IgD-negative memory B cell (primary cell): ENCODE results near the gene PMEPA1. TPM values are rescaled to one million over a fixed set of nuclear protein-coding genes. Genes with fewer than 3 reads are reported as not detected.
A peak's percentile ranks its signal among the peaks of the same experiment; 100 is the strongest.

Source experiments
- H3K27ac Mint-ChIP-seq, 3 donors: one replicate each; pipeline ENCODE4 v1.8.0; 2020 to 2022; ENCODE audit warnings: mild to moderate bottlenecking in 3 of 3, mixed read lengths in 3 of 3, moderate library complexity in 1 of 3
- H3K27me3 Mint-ChIP-seq: one replicate; pipeline ENCODE4 v1.8.0; 2021; ENCODE audit warnings: mixed read lengths
- H3K36me3 Mint-ChIP-seq: one replicate; pipeline ENCODE4 v1.8.0; 2020; ENCODE audit warnings: mild to moderate bottlenecking, mixed read lengths
- H3K4me1 Mint-ChIP-seq, 3 donors: one replicate each; pipeline ENCODE4 v1.8.0; 2020 to 2022; ENCODE audit warnings: mixed read lengths in 3 of 3, mild to moderate bottlenecking in 1 of 3
- H3K4me3 Mint-ChIP-seq, 4 donors: one replicate each; pipeline ENCODE4 v1.8.0; 2020 to 2022; ENCODE audit warnings: mild to moderate bottlenecking in 4 of 4, mixed read lengths in 4 of 4, moderate library complexity in 3 of 4
- H3K9me3 Mint-ChIP-seq, 3 donors: one replicate each; pipeline ENCODE4 v1.8.0; 2020 to 2021; ENCODE audit warnings: mixed read lengths in 3 of 3, mild to moderate bottlenecking in 1 of 3
- polyA plus RNA-seq: library from polyadenylated mRNA; unstranded; fragments of 300-500 nt; fragmentation: Illumina TruSeq; gene quantifications from one replicate; pipeline ENCODE4 v1.2.3, GENCODE V29; 2021

PMEPA1 gene
- polyA plus RNA-seq, 1 donor from 2014 or later = 7.0 TPM

DNA sequence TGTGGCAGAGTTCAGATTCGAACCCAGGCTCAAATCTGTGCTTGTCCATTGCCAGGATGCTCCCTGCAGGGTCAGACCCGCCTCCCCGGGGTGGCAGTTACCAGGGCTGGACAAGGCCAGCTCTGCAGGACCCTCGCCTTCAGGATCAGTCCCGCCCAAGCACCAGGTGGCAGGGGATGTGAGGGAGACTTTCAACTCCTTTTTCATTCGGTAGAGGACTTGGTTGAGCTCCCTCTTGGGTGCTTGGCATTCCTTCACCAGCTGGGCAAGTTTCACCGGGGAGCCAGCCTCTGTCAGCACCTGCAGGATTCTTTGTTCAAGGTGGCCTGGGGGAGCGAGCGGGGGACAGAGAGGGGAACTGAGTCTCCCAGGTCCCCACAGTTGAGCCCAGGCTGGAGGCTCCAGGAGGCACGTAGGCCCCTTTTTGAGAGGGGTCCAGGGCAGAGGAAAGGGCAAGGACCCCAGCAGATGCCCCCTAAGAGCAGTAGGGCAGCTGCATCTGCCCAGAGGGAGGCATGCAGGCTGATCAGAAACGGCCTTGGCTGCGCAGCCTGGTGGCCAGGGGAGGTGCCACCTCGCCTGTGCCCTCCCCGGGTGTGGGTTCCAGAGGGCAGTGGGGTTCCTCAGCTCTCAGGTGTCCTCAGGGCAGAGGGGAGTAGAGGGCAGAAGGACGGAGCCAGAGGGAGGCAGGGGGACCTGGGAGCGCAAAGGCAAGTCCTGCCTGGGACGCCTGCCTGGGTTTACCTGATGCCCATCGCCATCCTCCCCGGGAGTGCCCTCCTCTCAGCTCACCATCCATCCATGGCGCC lies 93.5 kb downstream of the PMEPA1 start:
- Mint-ChIP-seq H3K4me1 (peaks cover 27 to 36% (median 32%) of the 10 kb centered on the region in 3 donors), H3K9me3 (no peaks in the 10 kb centered on the region), H3K36me3 (no peaks in the 10 kb centered on the region), H3K27me3 (no peaks in the 10 kb centered on the region), H3K4me3 (no peak overlapping the region), H3K27ac (peak overlapping the region in 2 of 3 donors; percentile 74 to 94)

DNA sequence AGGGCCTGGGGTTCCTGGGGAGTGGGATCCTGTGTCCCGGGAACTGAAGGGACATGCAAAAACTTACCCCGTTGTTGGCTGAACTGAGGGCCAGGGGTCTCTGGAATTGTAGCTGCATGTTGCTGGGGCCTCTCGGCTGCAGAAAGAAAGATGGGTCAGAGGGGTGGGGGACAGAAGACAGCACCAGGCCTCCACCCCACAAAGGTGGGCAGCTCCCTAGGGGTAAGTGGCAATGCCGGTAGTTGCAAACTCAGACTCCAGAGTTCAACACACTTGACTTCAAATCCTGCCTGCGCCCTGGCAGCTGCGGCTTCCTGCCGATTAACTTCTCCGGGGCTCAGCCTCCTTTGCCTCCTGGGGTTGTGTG lies 94.4 kb downstream of the PMEPA1 start:
- peak overlapping the region in 1 of 3 donors; percentile 74 for H3K27ac Mint-ChIP-seq
- no peaks in the 10 kb centered on the region for H3K9me3 Mint-ChIP-seq
- H3K36me3 Mint-ChIP-seq = no peaks in the 10 kb centered on the region
- H3K4me1 Mint-ChIP-seq = peaks cover 23 to 32% (median 24%) of the 10 kb centered on the region in 3 donors
- no peaks in the 10 kb centered on the region for H3K27me3 Mint-ChIP-seq
- peak overlapping the region in 2 of 4 donors; percentile 17 to 39 for H3K4me3 Mint-ChIP-seq

DNA sequence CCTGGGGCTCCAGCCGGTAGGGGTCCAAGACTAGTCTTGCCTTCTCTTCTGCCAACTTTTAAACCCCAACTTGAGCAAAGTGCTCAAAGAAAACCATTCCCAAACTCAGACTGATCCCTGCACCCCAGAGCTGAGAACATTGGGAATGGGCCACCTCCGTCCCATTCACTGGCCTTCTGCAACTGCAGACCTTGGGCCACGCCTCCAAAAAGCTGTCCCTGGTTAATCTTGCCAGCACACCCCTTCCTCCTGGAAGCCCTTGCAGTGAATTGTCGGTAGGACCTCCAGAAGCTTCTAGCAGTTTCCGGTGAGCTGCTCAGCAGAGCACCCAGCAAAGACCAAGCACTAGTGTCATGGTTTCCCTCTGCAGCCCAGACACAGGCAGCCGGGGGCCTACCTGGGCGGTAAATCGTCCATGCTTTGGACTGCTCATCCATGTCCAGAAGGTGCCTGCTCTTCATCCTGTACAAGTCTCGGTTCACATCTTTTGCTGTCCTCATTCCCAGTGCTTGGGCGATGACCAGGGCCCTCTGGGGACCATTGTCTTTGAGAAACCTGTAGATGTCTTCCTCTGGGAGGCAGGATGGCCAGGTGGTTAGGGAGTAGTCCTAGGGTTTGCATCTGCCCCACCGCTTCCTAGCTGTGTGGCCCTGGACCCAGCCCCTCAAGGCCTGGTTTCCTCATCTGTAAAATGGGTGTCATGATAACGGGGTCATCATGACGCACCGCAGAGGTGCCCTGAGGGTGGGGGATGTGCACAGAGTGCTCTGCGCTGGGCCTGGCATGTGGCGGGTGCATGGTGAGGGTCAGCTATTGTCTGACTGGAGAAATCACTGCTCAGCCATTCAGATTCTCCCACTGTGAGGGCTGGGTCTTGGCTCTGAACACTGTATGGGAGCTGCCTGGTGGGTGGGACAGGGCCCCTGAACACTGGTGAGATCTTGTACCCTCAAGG lies 95.0 kb downstream of the PMEPA1 start:
- Mint-ChIP-seq H3K27ac (peak overlapping the region in 1 of 3 donors; percentile 74), H3K4me1 (peaks cover 21 to 33% (median 22%) of the 10 kb centered on the region in 3 donors), H3K4me3 (peak overlapping the region in 1 of 4 donors; percentile 17), H3K36me3 (peaks cover 1% of the 10 kb centered on the region), H3K9me3 (no peaks in the 10 kb centered on the region), H3K27me3 (no peaks in the 10 kb centered on the region)

DNA sequence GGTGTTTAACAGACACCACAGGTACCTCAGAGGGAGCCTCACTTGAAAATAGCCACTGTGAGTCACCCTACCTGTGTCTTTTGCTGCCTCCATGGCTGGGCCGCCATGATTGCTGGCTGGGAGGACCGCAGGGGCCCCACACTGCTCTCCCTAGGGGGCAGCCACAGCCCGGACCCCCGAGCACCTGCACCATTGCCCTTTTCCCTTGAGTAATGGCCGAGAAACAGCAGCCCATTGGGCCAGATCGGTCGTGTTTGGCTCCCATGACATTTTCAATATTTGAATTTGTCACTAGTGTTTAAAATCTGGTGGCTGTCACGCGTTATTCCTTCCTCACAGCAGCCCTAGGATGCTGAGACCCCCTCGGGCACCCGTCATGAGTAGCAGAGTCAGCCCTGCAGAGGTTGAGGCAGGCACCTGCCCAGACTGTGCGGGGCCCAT lies 96.3 kb downstream of the PMEPA1 start:
- H3K36me3 Mint-ChIP-seq = peaks cover 5% of the 10 kb centered on the region
- H3K27me3 Mint-ChIP-seq = no peaks in the 10 kb centered on the region
- H3K27ac Mint-ChIP-seq = no peak overlapping the region
- no peaks in the 10 kb centered on the region for H3K9me3 Mint-ChIP-seq
- H3K4me3 Mint-ChIP-seq = no peak overlapping the region
- H3K4me1 Mint-ChIP-seq = peaks cover 18 to 30% (median 23%) of the 10 kb centered on the region in 3 donors

DNA sequence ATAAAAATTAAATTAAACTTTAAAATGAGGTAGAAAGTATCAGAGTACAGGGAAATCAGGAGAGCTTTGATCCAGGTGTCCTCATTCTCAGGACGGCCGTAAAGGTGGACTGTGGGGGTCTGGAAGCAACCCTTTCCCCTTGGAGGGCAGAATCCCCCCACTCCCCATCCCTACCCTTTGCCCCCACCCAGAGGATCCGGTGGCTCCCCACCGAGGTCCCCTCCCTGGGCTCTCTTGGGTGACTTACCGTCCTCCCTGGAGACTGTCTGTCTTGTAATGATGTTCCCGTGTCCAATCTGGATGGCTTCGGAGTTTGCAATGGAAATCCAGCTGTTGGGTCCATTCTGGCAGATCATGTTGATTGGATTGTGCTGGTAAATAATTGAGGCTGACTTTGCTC lies 96.9 kb downstream of the PMEPA1 start:
- peaks cover 5% of the 10 kb centered on the region for H3K36me3 Mint-ChIP-seq
- no peak overlapping the region for H3K4me3 Mint-ChIP-seq
- H3K9me3 Mint-ChIP-seq = no peaks in the 10 kb centered on the region
- no peaks in the 10 kb centered on the region for H3K27me3 Mint-ChIP-seq
- peaks cover 12 to 24% (median 18%) of the 10 kb centered on the region in 3 donors for H3K4me1 Mint-ChIP-seq
- no peak overlapping the region for H3K27ac Mint-ChIP-seq

DNA sequence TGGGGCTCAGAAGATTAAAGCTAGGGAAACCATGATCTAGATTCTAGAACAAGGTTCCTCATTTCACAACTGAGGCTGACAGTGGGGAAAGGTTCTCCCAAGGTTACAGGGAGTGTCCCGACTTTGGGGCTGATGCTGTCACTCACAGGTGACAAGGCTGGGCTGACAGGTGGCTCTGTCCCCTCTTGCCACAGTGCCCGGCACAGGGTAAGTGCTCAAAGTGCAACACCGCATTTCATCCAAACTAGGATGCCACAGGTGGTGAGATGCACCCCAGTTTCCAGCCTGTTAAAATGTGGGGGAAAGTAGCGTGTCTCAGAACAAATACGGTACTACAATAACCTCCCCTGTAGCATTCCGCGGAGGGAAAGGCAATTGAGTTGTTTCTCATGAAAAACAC lies 97.4 kb downstream of the PMEPA1 start:
- Mint-ChIP-seq H3K4me3 (peak overlapping the region in 1 of 4 donors; percentile 33), H3K27ac (no peak overlapping the region), H3K9me3 (no peaks in the 10 kb centered on the region), H3K4me1 (peaks cover 9 to 26% (median 21%) of the 10 kb centered on the region in 3 donors), H3K27me3 (no peaks in the 10 kb centered on the region), H3K36me3 (peaks cover 5% of the 10 kb centered on the region)

DNA sequence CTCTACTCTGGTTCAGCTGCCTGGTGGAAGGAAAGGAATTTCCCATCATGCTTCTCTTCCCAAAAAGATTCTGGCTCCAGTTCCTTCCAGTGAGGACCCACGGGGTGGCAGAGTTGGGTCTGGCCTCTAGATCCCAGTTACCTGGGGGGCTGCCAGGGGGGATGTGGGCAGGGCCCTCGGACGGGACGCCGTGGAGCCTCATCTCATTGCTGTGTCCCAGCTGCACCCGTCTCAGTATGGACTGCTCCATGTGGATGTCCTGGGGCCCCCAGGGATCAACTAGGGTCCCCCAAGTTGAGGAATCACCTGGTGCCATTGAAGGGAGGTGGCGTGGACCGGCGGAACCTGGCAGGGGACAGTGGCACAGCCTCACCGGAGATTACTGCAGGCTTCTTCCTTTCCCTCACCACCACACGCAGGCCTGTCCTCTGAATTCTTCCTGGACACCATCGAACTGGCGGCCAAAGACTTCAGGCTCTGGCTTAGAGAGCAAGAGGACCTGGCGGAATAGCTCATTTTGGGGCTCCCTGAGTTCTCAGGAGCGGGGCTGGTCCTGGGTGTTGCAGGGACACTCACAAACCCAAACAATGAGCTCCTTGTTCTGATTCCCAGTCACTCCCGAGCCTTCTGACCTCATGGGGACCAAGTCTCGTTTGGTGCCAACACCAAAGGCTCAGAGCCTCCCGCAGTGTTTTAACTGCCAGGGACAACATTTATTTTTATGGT lies 98.1 kb downstream of the PMEPA1 start:
- peaks cover 9% of the 10 kb centered on the region for H3K36me3 Mint-ChIP-seq
- peaks cover 7 to 24% (median 21%) of the 10 kb centered on the region in 3 donors for H3K4me1 Mint-ChIP-seq
- H3K27me3 Mint-ChIP-seq = no peaks in the 10 kb centered on the region
- no peak overlapping the region for H3K27ac Mint-ChIP-seq
- H3K9me3 Mint-ChIP-seq = no peaks in the 10 kb centered on the region
- no peak overlapping the region for H3K4me3 Mint-ChIP-seq

DNA sequence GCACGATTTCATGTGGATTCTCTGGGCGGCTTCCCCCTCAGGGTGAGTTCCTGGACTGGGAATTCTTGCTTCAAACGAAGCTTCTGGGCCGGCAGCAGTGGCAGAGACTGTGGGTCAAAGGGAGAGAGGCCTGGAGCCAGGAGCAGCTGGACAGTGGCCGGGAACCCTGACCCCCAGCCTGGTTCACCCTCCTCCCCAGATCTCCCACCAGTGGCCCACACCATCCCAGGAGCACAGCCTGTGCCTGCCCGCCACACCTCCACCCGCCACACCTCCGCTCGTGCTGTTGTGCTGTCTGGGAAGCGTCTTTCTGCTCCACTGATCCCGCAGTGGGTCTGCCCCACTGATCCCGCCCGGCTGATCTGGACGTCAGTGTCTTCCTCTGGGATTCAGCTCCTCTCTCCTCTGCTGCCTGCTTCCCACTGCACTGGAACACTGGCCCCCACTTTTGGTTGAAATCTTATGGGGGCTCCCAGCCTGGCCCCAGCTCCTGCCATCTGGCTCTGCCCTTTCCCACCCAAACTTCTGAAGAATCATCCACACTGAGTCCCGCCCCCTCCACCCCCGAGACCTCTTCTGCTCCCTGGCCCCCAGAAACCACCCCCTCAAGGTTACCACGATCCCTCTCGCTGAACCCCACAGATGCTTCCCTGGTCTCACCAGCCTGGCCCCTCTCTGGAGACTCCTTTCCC lies 99.4 kb downstream of the PMEPA1 start:
- peaks cover 9% of the 10 kb centered on the region for H3K36me3 Mint-ChIP-seq
- H3K4me3 Mint-ChIP-seq = peak overlapping the region in 2 of 4 donors; percentile 28 to 92
- no peaks in the 10 kb centered on the region for H3K9me3 Mint-ChIP-seq
- H3K27me3 Mint-ChIP-seq = no peaks in the 10 kb centered on the region
- H3K27ac Mint-ChIP-seq = peak overlapping the region in 1 of 3 donors; percentile 94
- peaks cover 10 to 27% (median 26%) of the 10 kb centered on the region in 3 donors for H3K4me1 Mint-ChIP-seq

DNA sequence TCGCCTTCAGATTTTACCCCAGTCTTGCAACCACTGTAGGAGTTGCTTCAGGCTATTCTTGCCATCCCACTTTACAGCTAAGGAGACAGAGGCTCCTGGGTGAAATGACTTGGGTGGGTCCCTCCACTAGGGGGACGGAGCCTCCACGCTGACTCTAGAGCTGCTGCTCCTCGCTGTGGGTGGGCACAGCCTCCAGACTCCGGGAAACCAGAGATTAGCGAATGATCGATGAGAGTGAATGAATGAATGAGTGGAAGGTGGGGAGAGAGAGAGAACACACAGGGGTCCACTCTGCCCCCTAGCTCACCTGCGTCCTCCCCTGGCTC lies 100.0 kb downstream of the PMEPA1 start:
- H3K36me3 Mint-ChIP-seq = peaks cover 9% of the 10 kb centered on the region
- H3K27me3 Mint-ChIP-seq = no peaks in the 10 kb centered on the region
- H3K4me1 Mint-ChIP-seq = peaks cover 10 to 32% (median 28%) of the 10 kb centered on the region in 3 donors
- peak overlapping the region in 2 of 4 donors; percentile 75 to 83 for H3K4me3 Mint-ChIP-seq
- H3K9me3 Mint-ChIP-seq = no peaks in the 10 kb centered on the region
- H3K27ac Mint-ChIP-seq = peak overlapping the region; percentile 5 to 85 (median 20)

DNA sequence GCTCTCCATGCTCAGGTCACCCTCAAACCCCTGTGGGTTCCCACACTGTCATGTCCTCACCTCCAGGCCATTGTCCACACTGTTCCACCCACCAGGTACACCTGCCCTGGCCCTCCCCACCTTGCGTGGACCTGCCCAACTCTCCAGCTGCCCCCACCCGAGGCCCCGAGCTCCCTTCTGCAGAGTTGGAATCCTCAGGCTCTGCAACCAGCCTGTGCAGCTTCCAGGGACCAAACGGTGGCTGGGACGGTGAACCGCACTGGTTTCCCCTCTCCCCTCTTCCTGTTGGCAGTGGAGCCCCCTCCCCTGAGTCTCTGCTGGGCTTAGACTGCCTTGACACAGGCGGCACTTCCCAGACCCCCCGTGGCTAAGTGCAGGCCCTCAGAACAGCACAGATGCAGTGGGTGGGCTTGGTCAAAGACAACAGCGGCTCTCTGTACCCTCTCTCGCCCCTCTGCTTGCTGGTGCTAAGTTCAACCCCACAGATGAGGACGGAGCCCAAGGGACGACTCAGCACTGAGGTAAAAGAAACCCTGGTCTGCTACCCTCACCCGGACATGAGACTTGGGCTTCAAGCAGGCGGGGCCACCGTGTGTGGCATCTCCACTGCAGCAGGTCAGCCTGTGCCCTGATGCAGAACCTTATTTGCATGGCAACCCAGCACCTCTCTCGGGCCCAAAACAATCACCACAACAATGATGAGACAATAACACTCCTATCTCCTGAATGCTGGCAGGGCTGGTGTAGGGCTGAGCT lies 100.6 kb downstream of the PMEPA1 start:
- H3K36me3 Mint-ChIP-seq = peaks cover 10% of the 10 kb centered on the region
- H3K9me3 Mint-ChIP-seq = no peaks in the 10 kb centered on the region
- peak overlapping the region in 3 of 4 donors; percentile 41 to 83 (median 75) for H3K4me3 Mint-ChIP-seq
- H3K27me3 Mint-ChIP-seq = no peaks in the 10 kb centered on the region
- peaks cover 10 to 32% (median 29%) of the 10 kb centered on the region in 3 donors for H3K4me1 Mint-ChIP-seq
- peak overlapping the region; percentile 5 to 85 (median 20) for H3K27ac Mint-ChIP-seq

DNA sequence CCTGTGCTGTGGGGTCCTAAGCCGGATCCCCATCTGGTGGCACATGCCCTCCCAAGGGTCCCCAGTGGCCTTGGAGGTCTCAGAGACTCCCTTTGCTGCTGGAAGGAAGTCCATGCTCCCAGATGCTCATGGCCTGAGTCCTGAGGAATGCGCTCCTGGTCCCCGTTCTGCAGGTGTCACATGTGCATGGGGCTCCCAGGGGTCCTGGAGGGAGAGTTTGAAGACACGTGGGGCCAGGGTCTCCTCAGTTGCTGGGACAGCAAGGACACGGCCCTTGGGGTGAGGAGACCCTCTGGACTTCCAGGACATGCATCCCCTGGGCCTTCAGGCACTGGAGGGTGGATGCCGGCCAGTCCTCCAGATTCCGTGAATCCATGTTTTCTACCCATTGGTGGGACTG lies 101.3 kb downstream of the PMEPA1 start:
- H3K4me3 Mint-ChIP-seq = no peak overlapping the region
- peaks cover 12% of the 10 kb centered on the region for H3K36me3 Mint-ChIP-seq
- peaks cover 10 to 32% (median 29%) of the 10 kb centered on the region in 3 donors for H3K4me1 Mint-ChIP-seq
- no peaks in the 10 kb centered on the region for H3K9me3 Mint-ChIP-seq
- peak overlapping the region in 1 of 3 donors; percentile 58 for H3K27ac Mint-ChIP-seq
- H3K27me3 Mint-ChIP-seq = no peaks in the 10 kb centered on the region

DNA sequence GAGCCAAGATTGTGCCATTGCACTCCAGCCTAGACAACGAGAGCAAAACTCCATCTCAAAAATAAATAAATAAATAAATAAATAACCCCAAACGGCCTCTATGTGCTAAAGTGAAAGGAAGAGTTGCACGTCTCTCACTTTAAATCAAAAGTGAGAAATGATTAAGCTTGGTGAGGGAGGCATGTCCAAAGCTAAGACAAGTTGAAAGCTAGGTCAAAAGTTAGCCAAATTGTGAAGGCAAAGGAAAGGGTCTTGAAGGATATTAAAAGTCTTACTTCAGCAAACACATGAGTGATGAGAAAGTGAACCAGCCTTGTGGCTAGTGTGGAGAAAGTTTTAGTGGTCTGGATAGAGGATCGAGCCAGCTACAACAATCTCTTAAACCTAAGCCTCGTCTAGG lies 103.9 kb downstream of the PMEPA1 start:
- Mint-ChIP-seq H3K36me3 (peaks cover 12% of the 10 kb centered on the region), H3K27me3 (peaks cover 10% of the 10 kb centered on the region), H3K4me1 (peaks cover 10 to 30% (median 28%) of the 10 kb centered on the region in 3 donors), H3K4me3 (no peak overlapping the region), H3K27ac (no peak overlapping the region), H3K9me3 (no peaks in the 10 kb centered on the region)

DNA sequence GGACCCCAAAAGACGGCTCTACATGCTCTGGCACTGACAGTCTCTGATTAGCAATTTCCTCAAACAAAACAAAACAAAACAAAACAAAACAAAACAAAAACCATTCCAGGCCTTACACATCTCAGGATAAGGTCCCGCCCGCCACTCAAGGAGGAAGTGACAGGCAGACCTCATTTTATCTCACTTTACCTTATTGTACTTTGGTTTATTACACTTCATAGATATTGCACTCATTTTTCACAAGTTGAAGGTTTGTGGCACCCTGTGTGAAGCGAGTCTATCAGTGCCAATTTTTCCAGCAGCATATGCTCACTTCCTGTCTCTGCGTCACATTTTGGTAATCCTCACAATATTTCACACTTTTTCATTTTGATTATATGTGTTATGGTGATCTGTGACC lies 104.8 kb downstream of the PMEPA1 start:
- Mint-ChIP-seq H3K36me3 (peaks cover 12% of the 10 kb centered on the region), H3K4me3 (no peak overlapping the region), H3K27me3 (peaks cover 16% of the 10 kb centered on the region), H3K4me1 (peaks cover 10 to 24% (median 24%) of the 10 kb centered on the region in 3 donors), H3K27ac (peak overlapping the region; percentile 3 to 83 (median 12)), H3K9me3 (no peaks in the 10 kb centered on the region)
